H1 (cell line): Measurements from ENCODE around the gene MXRA8. TPM values are rescaled to one million over a fixed set of nuclear protein-coding genes. Genes with fewer than 3 reads are reported as not detected.

ENCODE experiments used
- CBX5 ChIP-seq: fragments of 300-800, 300-1000 bp; sonication (generic); IDR thresholded peaks from 2 replicates; pipeline ENCODE4 v1.7.1; 2016; ENCODE audit warnings: antibody characterized with exemption, low read length, low read depth
- CHD7 ChIP-seq: fragments of 300-600 bp; sonication (generic); IDR thresholded peaks from 2 replicates; pipeline ENCODE4 v1.7.1; 2012; ENCODE audit warnings: low read length, moderate library complexity, mild to moderate bottlenecking, inconsistent platforms; ENCODE audit not compliant: insufficient replicate concordance
- polyA plus RNA-seq, 7 experiments: library from polyadenylated mRNA; depleted of rRNA in 3 of 7; stranded (reverse) in 5 of 7; unstranded in 2 of 7; fragments of >200 nt in 5 of 7; fragments of 200-250 nt in 2 of 7; gene quantifications; 1 replicate in 5 of 7; 2 replicates in 1 of 7; 4 replicates in 1 of 7; pipeline versions ENCODE4 v1.2.1 to v1.2.3, GENCODE V29; 2011 to 2013; ENCODE audit warnings: missing spikeins in 2 of 7, mixed read lengths in 2 of 7
- total RNA-seq: library from RNA; stranded (reverse); fragmentation: NEBNext Ultra II Directional; extraction: Animal tissue kit (Norgen Biotek cat#: 25700); gene quantifications from 2 replicates; pipeline ENCODE4 v1.2.1, GENCODE V29; 2021

Gene MXRA8
- total and polyA plus RNA-seq, 2 of the 8 experiments (the other 6 are each of a cell fraction or from before 2014, with no cell fraction given), result 10.5 to 17.2 TPM

DNA sequence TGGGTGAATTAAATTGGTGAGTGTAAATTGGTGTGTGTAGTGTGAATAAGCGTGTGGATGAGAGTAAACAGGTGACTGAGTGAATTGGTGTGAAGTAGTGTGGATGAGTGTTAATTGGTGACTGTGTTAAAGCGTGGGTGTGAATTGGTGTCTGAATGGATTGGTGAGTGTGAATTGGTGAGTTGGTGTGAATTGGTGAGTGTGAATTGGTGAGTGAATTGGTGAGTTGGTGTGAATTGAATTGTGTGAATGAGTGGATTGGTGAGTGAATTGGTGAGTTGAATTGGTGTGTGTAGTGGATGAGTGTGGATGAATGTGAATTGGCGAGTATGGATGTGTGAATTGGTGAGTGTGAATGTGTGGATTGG, 8.3 kb upstream of the MXRA8 start (continued):
- TF ChIP-seq CHD7 (no peak), CBX5 (0 out of 2 replicates have a peak, but pooled peaks have one; percentile 42)
